Umbilical cord (tissue), 2 donors: Measurements from ENCODE around the gene SZRD1. TPM values are rescaled to one million over a fixed set of nuclear protein-coding genes. Genes with fewer than 3 reads are reported as not detected.
A peak's percentile ranks its signal among the peaks of the same experiment; 100 is the strongest.

Experiments
- DNase-seq: peaks from one replicate; pipeline ENCODE4 v3.0.0-alpha.2; 2015; ENCODE audit warnings: low spot score
- total RNA-seq: library from RNA; depleted of rRNA; stranded (reverse); fragments of >200 nt; gene quantifications from one replicate; pipeline ENCODE4 v1.2.3, GENCODE V29; 2014; ENCODE audit warnings: low replicate concordance; ENCODE audit not compliant: insufficient read depth

Gene SZRD1
- total RNA-seq, 1 donor from 2014 or later: 24.1 TPM

DNA sequence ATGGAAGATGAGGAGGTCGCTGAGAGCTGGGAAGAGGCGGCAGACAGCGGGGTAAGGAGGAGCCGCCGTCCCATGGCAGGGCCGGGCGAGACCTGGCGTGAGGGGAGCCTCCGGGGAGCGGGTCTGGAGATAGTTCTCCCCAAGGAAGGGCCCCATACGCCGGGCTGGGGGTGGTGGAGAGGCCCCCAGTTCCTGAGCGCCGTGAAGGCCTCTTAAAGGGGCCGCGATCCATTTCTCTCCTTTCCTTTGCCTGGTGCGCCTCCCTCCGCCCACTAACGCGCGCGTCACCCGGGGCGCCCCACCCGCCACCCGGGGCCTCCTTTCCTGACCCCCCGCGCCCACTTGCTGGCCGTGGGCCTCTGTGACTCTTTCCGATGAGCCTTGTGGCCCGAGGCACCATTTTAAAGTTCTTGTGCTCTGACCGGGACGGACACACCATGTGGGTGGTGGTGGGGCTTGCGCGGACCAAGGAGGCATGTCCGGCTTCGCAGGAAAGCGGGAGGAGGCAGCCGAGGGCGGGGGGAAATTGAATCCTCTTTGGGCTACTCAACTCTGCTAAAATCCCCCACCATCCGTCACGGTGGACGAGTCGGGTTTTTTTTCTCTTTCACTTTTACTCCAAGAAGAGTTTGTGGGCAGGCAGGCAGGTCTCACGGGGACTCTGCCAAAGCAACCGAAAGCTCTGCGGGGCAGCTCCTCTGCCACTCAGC lies 371 bp downstream of the SZRD1 start:
- peak; percentile 94 for DNase-seq

- DNase-seq: peak; percentile 50
These were observed 1.2 kb downstream of the SZRD1 start for GRCh38 chr1:16367968-16368890.

DNA sequence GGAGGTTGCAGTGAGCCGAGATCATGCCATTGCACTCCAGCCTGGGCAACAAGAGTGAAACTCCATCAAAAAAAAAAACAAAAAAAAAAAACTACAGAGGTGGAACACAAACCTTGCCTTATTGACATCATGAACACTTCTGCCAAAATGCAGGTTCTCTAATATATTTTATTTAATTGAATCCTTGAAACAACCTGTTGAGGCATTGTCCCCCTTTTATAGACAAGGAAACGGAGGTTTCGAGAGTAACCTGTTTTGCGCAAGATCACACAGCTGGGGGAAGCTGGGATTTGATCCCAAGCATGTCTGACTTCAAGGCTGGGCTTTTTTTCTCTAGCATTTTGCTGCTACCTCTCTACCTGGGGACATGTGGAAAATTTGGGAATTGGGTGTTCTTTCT lies 2.8 kb downstream of the SZRD1 start:
- DNase-seq: no peak

GRCh38 chr1:16371725-16372124 lies 4.7 kb downstream of the SZRD1 start:
- no peak for DNase-seq

- no peak for DNase-seq
These were observed 5.7 kb downstream of the SZRD1 start for GRCh38 chr1:16372535-16373285.

- no peak for DNase-seq
These were observed 7.2 kb downstream of the SZRD1 start for GRCh38 chr1:16374266-16374665.

DNA sequence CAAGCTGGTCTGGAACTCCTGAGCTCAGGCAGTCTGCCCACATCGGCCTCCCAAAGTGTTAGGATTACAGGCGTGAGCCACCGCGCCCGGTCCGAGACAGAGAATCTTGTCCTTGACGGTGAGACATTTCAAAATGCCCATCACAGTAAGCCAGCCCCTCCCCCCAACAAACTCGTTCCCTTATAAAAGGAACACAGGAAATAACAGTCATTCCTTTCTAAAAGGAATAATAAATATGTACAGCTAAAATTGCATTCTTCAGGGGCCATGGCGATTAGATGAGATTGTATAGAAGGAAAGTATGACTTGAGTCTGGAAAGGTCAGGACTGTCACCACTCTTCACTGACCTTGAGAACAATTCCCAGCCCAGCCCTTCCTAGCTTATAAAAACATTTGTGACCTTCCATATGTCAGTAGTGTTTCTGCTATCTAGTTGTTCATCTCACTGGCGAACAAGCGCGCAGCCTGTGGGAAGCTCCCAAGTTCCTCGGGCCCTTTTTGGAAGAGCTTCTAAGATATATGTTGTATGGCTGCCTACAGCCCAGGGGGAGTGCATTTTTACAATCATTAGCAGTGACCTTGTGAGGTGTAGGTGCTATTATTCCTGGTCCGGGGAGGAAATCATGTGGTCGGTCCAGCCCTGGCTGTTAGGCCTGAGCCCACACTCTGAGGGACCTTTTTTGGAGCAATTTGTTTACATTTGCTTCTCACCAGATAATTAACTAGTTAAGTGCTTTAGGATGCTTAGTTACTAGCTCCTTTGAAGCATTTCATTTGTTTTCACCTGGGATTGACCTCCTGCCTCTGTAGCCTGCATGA lies 8.7 kb downstream of the SZRD1 start:
- peak; percentile 43 for DNase-seq

GRCh38 chr1:16376971-16377370 lies 9.9 kb downstream of the SZRD1 start:
- no peak for DNase-seq

GRCh38 chr1:16378443-16378842 lies 11.4 kb downstream of the SZRD1 start:
- no peak for DNase-seq

DNA sequence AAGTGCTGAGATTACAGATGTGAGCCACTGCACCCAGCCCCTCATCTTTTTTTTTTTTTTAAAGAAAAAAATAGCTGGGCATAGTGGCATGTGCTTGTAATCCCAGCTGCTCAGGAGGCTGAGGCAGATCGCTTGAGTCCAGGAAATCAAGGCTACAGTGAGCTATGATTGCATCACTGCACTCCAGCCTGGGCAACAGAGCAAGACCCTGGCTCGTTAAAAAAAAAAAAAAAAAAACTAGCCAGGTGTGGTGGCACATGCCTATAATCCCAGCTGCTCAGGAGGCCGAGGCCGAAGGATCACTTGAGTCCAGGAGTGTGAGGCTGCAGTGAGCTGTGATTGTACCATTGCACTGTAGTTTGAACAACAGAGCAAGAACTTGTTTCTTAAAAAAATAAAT lies 13.8 kb downstream of the SZRD1 start:
- DNase-seq: no peak

GRCh38 chr1:16383888-16384287 lies 16.8 kb downstream of the SZRD1 start:
- no peak for DNase-seq

GRCh38 chr1:16385659-16386453 lies 18.8 kb downstream of the SZRD1 start:
- DNase-seq: no peak

DNA sequence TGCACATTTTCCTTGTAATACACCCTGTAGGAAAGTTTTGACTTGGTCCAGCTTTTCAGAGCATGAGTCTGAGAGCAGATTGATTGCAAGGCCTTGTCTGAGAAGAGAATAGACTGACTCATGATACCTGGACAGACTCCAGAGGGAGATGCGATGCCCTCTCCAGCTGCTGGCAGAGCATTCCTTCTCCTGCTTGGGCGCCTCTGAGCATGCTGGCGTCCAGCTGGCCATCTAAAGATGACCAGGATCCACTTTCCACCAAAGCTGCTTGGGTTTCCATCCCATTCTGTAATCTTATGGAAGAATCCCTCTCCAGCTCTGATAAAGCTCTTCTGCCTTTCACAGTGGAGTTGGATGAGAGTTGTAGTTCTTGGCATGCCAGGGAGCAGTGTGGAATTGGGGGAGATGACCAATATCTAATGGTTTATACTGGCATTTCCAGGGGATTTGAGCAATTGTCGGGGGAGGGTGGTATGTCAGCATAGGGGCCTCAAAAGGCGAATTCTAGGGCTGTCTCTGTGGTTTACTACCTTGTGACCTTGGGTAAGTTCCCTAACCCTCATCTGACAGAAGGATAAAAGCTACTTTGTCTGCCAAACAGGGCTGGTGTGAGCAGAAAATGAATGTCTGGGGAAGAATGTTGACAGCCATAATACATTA lies 19.5 kb downstream of the SZRD1 start:
- DNase-seq: no peak

DNA sequence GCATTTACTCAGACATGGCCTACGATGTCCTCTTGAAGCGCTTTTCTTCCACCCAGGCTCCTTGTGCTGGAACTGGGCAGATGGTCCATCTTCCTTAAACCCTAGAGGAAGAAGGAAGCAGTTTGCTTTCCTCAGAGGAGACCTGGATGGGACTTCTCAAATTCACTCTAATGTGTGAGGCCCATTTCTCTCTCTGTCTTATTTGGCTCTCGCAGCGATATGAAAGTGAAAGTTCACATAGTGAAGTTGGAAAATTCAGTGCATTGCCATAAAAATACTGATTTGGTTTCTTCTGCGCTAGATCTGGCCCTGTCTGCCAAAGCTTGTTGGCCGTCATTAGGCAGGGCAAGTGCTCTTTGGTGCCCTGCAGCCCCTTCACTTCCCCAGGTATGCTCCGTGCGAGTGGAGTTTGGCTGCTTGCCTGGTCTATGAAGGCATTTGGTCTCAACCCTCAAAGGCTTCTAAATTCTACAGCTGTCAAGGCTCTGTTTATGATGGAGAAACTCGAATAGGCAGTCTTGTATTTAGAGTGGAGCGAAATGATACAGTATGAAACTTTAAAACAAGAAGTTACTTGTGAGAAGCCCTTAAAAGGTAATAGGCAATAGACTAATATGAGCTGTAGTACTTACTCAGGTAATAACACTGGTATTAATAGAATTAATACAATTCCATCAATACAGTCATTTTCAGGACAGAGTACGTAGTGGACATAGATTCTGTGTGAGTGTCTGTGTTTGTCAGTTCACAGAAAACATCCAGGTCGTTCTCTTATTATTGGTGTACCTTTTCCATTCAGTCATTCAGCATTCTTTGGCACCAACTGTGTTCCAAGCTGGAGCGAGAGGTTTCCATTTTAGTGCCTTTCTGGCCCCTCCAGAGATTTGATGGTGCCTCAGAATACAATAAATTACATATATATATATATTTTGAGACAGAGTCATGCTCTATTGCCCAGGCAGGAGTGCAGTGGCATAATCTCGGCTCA lies 20.5 kb downstream of the SZRD1 start:
- DNase-seq: no peak

GRCh38 chr1:16391411-16391810 lies 24.4 kb downstream of the SZRD1 start:
- no peak for DNase-seq

- no peak for DNase-seq
These were observed 25.9 kb downstream of the SZRD1 start for GRCh38 chr1:16392740-16393569.
